Measurements from ENCODE around the gene IER5L. TPM values are rescaled to one million over a fixed set of nuclear protein-coding genes. Genes with fewer than 3 reads are reported as not detected.
A peak's percentile ranks its signal among the peaks of the same experiment; 100 is the strongest.

The IER5L gene
- total and polyA plus RNA-seq, 9 donors, result 4.0 to 7.4 (median 6.6) TPM

- H3K27me3 ChIP-seq (ENCODE audit: control insufficient read depth, insufficient read depth, low read length), result no peaks in the 10 kb centered on the region
- no peaks in the 10 kb centered on the region for H3K9me3 ChIP-seq (replicated peaks; ENCODE audit: control insufficient read depth, low read depth, low read length)
- H3K4me3 ChIP-seq (ENCODE audit: low read length), result peak overlapping the region; percentile 59
- 3% methylated on average over 10 of the region's 13 CpGs for WGBS (ENCODE audit: insufficient coverage)
- H3K27ac ChIP-seq (ENCODE audit: low read length), result peak overlapping the region; percentile 100
- peaks cover 51% of the 10 kb centered on the region for H3K36me3 ChIP-seq (ENCODE audit: control insufficient read depth, insufficient read depth, low read length)
- peak; percentile 96 for DNase-seq
- peaks cover 90% of the 10 kb centered on the region for H3K4me1 ChIP-seq (ENCODE audit: control insufficient read depth, insufficient read depth, low read length)
Observed at GRCh38 chr9:129141066-129142041, 36.7 kb downstream of the IER5L start.

- peaks cover 82% of the 10 kb centered on the region for H3K4me1 ChIP-seq (ENCODE audit: control insufficient read depth, insufficient read depth, low read length)
- DNase-seq, result peak; percentile 76
- H3K4me3 ChIP-seq (ENCODE audit: low read length), result peak overlapping the region; percentile 59
- peaks cover 54% of the 10 kb centered on the region for H3K36me3 ChIP-seq (ENCODE audit: control insufficient read depth, insufficient read depth, low read length)
- WGBS (ENCODE audit: insufficient coverage), result 10% methylated on average over 8 of the region's 8 CpGs
- H3K27ac ChIP-seq (ENCODE audit: low read length), result peak overlapping the region; percentile 100
- no peaks in the 10 kb centered on the region for H3K9me3 ChIP-seq (replicated peaks; ENCODE audit: control insufficient read depth, low read depth, low read length)
- H3K27me3 ChIP-seq (ENCODE audit: control insufficient read depth, insufficient read depth, low read length), result no peaks in the 10 kb centered on the region
Observed at GRCh38 chr9:129140397-129141065, 37.5 kb downstream of the IER5L start.

- Histone ChIP-seq H3K27me3 (ENCODE audit: control insufficient read depth, insufficient read depth, low read length) (no peaks in the 10 kb centered on the region), H3K27ac (ENCODE audit: low read length) (peak overlapping the region; percentile 100), H3K9me3 (replicated peaks; ENCODE audit: control insufficient read depth, low read depth, low read length) (no peaks in the 10 kb centered on the region), H3K36me3 (ENCODE audit: control insufficient read depth, insufficient read depth, low read length) (peaks cover 51% of the 10 kb centered on the region), H3K4me1 (ENCODE audit: control insufficient read depth, insufficient read depth, low read length) (peaks cover 76% of the 10 kb centered on the region), H3K4me3 (ENCODE audit: low read length) (peak overlapping the region; percentile 59)
- 0% methylated on average over 2 of the region's 11 CpGs for WGBS (ENCODE audit: insufficient coverage)
- peak; percentile 100 for DNase-seq
Observed at GRCh38 chr9:129139993-129140396, 38.1 kb downstream of the IER5L start.

GRCh38 chr9:129139233-129139992 is 38.6 kb downstream of the IER5L start:
- Histone ChIP-seq H3K4me1 (ENCODE audit: control insufficient read depth, insufficient read depth, low read length) (peaks cover 71% of the 10 kb centered on the region), H3K36me3 (ENCODE audit: control insufficient read depth, insufficient read depth, low read length) (peaks cover 55% of the 10 kb centered on the region)
- WGBS (ENCODE audit: insufficient coverage), result 3% methylated on average over 11 of the region's 13 CpGs

GRCh38 chr9:129138476-129139232 is 39.4 kb downstream of the IER5L start:
- H3K27ac ChIP-seq (ENCODE audit: low read length), result peak overlapping the region; percentile 100
- WGBS (ENCODE audit: insufficient coverage), result 30% methylated on average over 15 of the region's 21 CpGs
- no peaks in the 10 kb centered on the region for H3K27me3 ChIP-seq (ENCODE audit: control insufficient read depth, insufficient read depth, low read length)
- no peaks in the 10 kb centered on the region for H3K9me3 ChIP-seq (replicated peaks; ENCODE audit: control insufficient read depth, low read depth, low read length)
- H3K4me3 ChIP-seq (ENCODE audit: low read length), result no peak overlapping the region
- H3K36me3 ChIP-seq (ENCODE audit: control insufficient read depth, insufficient read depth, low read length), result peaks cover 54% of the 10 kb centered on the region
- DNase-seq, result peak; percentile 86
- peaks cover 64% of the 10 kb centered on the region for H3K4me1 ChIP-seq (ENCODE audit: control insufficient read depth, insufficient read depth, low read length)

More at GRCh38 chr9:129139233-129139992, 38.6 kb downstream of the IER5L start:
- no peaks in the 10 kb centered on the region for H3K27me3 ChIP-seq (ENCODE audit: control insufficient read depth, insufficient read depth, low read length)
- DNase-seq, result peak; percentile 96
- peak overlapping the region; percentile 100 for H3K27ac ChIP-seq (ENCODE audit: low read length)
- H3K4me3 ChIP-seq (ENCODE audit: low read length), result peak overlapping the region; percentile 59
- no peaks in the 10 kb centered on the region for H3K9me3 ChIP-seq (replicated peaks; ENCODE audit: control insufficient read depth, low read depth, low read length)

GRCh38 chr9:129138144-129138462 is 40.0 kb downstream of the IER5L start:
- WGBS (ENCODE audit: insufficient coverage), result 78% methylated on average over 9 of the region's 9 CpGs
- H3K4me1 ChIP-seq (ENCODE audit: control insufficient read depth, insufficient read depth, low read length), result peaks cover 59% of the 10 kb centered on the region
- no peaks in the 10 kb centered on the region for H3K27me3 ChIP-seq (ENCODE audit: control insufficient read depth, insufficient read depth, low read length)
- H3K27ac ChIP-seq (ENCODE audit: low read length), result peak overlapping the region; percentile 100
- no peak overlapping the region for H3K4me3 ChIP-seq (ENCODE audit: low read length)
- peaks cover 52% of the 10 kb centered on the region for H3K36me3 ChIP-seq (ENCODE audit: control insufficient read depth, insufficient read depth, low read length)
- no peaks in the 10 kb centered on the region for H3K9me3 ChIP-seq (replicated peaks; ENCODE audit: control insufficient read depth, low read depth, low read length)
- DNase-seq, result no peak

- Histone ChIP-seq H3K36me3 (ENCODE audit: control insufficient read depth, insufficient read depth, low read length) (peaks cover 52% of the 10 kb centered on the region), H3K27me3 (ENCODE audit: control insufficient read depth, insufficient read depth, low read length) (no peaks in the 10 kb centered on the region), H3K4me3 (ENCODE audit: low read length) (no peak overlapping the region), H3K9me3 (replicated peaks; ENCODE audit: control insufficient read depth, low read depth, low read length) (no peaks in the 10 kb centered on the region), H3K27ac (ENCODE audit: low read length) (peak overlapping the region; percentile 100), H3K4me1 (ENCODE audit: control insufficient read depth, insufficient read depth, low read length) (peaks cover 53% of the 10 kb centered on the region)
- 67% methylated on average over 10 of the region's 19 CpGs for WGBS (ENCODE audit: insufficient coverage)
- no peak for DNase-seq
Observed at GRCh38 chr9:129137292-129138143, 40.5 kb downstream of the IER5L start.

- H3K36me3 ChIP-seq (ENCODE audit: control insufficient read depth, insufficient read depth, low read length), result peaks cover 49% of the 10 kb centered on the region
- 67% methylated on average over 9 of the region's 16 CpGs for WGBS (ENCODE audit: insufficient coverage)
- no peak overlapping the region for H3K4me3 ChIP-seq (ENCODE audit: low read length)
- H3K27ac ChIP-seq (ENCODE audit: low read length), result no peak overlapping the region
- H3K9me3 ChIP-seq (replicated peaks; ENCODE audit: control insufficient read depth, low read depth, low read length), result no peaks in the 10 kb centered on the region
- no peaks in the 10 kb centered on the region for H3K27me3 ChIP-seq (ENCODE audit: control insufficient read depth, insufficient read depth, low read length)
- no peak for DNase-seq
- H3K4me1 ChIP-seq (ENCODE audit: control insufficient read depth, insufficient read depth, low read length), result peaks cover 44% of the 10 kb centered on the region
Observed at GRCh38 chr9:129136446-129137035, 41.5 kb downstream of the IER5L start.

Measured in muscle of leg (tissue), 11 donors.